ENCODE measurements around the gene CUX1.
"Not testable (repeated sequence)": the region's sequence is repeated elsewhere in the genome, so short reads cannot be mapped to it uniquely, and the experiment has no call there.

CUX1 gene

DNA sequence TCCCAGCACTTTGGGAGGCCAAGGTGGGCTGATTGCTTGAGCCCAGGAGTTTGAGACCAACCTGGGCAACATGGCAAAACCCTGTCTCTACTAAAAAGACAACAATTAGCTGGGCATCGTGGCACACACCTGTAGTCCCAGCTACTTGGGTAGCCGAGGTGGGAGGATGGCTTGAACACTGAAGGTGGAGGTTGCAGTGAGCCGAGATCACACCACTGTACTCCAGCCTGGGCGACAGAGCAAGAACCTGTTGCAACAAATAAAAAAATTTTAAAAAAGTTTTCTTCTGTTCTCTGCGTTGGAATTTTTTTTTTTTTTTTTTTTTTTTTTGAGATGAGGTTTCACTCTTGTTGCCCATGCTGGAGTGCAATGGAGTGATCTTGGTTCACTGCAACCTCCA is 34.9 kb downstream of the CUX1 start:
- ATAC-seq, DNase-seq: not testable (repeated sequence)

DNA sequence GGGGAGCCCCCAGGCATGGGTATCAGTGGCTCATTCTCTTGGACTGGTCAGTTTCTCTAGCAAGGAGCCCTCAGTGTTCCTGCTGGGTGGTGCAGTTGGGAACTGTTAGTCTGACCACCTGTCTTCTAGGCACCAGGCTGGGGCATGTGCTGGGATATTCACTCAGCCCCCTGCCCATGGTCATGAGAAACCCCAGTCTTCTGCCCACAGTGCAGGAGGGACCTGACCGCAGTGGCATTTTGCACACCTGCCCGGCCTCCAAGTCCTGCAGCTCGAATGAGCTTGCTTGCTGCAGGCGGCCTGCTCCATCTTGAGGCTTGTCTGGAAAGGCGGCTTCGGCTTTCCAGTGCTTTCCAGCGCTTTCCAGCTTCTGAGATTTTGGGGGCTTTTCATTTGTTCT is 36.3 kb downstream of the CUX1 start:
- ATAC-seq = no peak
- no peak for DNase-seq

DNA sequence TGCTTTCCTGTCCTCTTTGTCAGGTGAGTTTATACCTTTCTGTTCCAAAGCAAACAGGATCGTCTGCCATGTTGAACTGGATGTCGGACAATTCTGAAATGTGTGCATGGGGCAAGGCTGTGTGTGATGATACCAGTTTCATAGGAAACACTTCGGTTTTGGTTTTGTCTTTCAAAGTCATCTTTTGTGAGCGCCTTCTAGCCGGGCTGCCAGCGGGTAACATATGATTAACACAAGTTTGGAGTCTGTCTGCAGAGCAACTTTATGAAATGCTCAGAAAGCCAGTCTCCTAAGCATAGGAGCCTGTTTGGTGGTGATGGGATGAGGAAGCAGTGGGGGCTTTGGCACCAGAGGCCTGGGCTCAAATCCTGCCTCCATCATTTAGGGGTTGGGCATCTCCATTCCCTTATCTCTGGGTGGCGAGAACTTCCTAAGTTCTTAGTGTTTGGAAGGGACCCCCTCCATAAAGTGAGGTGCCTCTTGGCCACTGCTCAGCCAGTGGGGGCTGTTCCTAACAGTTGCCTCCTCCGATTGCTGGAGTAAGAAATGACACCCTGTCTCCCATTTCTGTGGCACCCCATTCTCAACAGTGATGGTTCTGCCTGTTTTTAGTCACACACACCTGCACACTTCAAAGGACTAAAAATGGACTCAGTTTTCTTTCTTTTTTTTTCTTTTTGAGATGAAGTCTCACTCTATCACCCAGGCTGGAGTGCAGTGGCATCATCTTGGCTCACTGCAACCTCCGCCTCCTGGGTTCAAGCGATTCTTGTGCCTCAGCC is 36.8 kb downstream of the CUX1 start:
- no peak for ATAC-seq
- DNase-seq = no peak

DNA sequence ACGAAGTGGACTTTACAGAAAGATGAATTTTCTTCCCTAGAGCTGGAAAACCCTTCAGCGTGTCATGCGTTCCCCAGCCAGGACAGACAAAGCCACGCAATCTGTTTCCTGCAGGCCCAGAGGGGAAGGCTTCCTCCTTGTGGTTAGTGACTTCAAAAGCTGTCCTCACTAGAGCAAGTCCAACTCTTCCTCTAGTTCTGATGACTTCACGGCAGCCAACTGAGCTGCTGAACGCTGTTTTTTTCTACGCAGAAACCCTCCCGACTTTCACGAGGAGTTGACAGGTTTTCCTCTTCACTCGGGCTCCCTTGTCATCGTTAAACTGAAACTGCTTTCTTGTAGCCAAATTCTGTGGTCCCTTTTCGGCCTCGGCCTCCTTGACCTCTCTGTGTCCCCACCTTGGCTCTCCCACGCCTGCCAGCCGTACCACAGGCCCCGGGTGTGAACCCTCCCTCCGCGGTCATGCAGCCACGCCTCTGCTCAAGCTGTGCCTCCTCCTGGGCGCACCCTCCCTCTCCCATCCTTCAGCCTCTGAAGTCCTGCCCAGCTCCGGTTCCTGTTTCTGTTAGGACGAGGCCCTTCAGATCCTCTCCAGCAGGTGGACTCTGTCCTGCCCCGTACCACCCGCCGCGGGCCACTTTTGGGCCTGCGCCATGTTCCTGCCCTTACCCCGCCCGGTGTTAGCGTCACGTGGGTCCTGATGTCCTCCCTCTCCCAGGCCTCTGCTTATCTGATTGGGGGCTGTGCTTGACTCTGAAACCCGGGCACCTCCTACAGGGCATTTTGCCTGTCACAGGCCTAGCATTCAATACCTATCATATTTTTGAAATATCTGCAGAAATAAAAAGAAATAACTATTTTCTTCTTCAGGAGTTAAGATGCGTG is 39.3 kb downstream of the CUX1 start:
- ATAC-seq (peak; percentile 98), DNase-seq (peak; percentile 85)

DNA sequence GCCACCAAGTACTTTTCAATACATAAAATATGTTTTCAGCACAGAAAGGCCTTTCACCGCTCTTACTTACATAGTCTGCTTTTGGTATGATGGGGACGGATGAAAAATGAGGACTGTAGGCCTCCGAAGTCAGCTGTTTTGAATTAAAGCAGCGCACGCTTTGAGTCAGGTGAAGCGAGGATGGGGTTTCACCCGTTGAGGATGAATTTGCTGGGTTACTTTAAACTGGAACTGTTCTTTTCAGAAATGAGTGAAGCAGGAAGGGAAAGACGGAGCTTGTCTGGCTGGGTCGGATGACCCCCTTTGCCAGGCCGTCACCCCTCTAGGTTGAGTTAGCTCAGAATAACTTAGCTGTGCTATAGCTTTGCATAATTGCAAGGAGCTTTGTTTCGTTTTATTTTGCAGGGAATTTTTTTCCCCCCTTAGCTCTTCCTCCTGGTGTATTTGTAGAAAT is 40.0 kb downstream of the CUX1 start:
- ATAC-seq = no peak
- no peak for DNase-seq

DNA sequence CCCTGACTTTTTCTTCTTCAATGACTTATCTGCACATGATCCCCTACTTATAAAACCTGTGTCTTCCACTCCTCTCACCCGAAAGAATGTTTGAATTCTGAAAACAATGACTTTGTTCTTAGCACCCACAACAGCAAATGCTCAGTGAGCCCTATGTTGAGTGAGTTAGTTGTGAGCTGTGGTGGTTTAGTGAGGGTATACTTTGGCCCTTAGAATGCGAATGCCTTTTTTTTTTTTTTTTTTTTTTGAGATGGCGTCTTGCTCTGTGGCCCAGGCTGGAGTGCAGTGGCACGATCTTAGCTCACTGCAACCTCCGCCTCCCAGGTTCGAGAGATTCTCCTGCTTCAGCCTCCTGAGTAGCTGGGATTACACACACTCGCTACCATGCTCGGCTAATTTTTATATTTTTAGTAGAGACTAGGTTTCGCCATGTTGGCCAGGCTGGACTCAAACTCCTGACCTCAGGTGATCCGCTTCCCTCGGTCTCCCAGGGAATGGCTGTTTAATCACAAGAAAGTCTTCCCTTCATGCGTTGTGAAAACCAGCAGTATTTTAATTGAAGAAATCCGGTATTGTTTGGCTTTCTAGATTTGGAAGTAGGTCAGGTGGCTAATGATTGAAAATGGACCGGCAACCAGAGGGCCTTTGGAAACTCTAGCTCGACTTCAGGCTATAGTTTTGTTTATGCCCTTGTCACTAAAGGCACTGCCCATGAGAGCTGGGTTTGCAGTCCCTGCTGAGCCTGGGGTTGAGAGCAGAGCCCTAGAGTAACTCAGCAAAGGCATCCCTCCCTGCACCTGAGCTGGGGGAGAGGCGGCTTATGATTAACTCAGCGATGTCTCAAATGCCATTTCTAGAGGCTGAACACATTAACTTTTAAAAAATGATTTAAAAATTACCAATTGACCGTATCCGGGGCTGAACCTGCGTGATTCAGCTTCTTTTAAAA is 41.3 kb downstream of the CUX1 start:
- no peak for ATAC-seq
- DNase-seq = no peak

GRCh38 chr7:101859411-101860106 is 42.1 kb downstream of the CUX1 start:
- DNase-seq (no peak), ATAC-seq (no peak)

- DNase-seq (no peak), ATAC-seq (no peak)
Observed at GRCh38 chr7:101860316-101861217, 43.1 kb downstream of the CUX1 start.

GRCh38 chr7:101861218-101861775 is 43.9 kb downstream of the CUX1 start:
- ATAC-seq (no peak), DNase-seq (no peak)

GRCh38 chr7:101862280-101863220 is 45.1 kb downstream of the CUX1 start:
- DNase-seq (no peak), ATAC-seq (no peak)

- no peak for ATAC-seq
- DNase-seq = no peak
Observed at GRCh38 chr7:101863598-101863997, 46.2 kb downstream of the CUX1 start.

DNA sequence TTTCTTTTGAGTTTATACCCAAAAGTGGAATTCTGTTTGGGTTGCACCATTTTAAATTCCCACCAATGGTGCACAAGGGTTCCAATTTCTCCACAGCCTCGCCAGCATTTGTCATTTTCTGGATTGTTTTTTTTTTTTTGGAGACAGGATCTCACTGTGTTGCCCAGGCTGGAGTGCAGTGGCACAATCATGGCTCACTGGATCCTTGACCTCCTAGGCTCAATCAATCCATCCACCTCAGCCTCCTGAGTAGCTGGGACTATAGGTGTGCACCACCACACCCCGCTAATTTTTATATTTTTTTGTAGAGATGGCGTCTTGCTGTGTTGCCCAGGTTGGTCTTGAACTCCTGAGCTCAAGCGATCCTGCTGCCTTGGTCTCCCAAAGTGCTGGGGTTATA is 46.6 kb downstream of the CUX1 start:
- DNase-seq (no peak), ATAC-seq (no peak)

DNA sequence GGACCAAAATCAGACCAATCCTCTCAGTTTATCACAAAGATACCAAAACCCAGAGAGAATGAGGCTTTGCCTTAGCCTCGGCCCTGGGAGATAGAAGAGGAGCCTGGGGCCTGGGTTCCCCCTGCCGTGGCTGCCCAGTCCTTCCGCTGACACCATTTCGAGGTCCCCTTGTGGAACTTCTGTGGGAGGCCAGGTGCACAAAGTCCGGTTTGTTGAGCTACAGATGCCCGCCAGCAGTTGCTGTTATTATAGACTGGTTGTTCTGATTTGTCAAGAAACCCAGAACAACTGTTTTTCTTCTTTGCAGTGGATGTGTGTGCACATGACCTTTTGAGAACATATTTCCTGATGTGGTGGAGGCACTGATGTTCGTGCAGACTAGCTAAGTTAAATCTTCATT is 47.6 kb downstream of the CUX1 start:
- no peak for ATAC-seq

GRCh38 chr7:101865455-101865854 is 48.0 kb downstream of the CUX1 start:
- DNase-seq (no peak), ATAC-seq (no peak)

More for the DNA sequence above, 47.6 kb downstream of the CUX1 start:
- no peak for DNase-seq

GRCh38 chr7:101866328-101866727 is 48.9 kb downstream of the CUX1 start:
- DNase-seq (no peak), ATAC-seq (no peak)

DNA sequence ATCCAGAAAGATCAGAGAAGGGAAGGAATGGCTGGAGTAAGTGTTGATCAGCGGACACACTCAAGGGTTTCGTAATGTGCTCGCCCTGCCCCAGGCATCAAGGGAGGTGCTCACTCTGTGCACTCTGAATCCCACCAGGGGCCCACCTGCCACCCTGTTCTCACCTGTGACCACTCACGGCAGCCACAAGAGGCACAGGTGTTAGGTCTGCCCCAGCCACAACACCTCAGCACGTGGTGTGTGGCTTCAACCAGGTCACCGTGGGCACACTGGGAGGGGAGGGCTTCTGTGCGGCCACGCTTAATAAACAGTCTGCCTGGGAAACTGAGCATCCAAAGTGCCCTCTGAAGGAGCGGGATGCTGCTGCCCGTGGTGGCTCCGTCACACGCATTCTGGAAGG is 49.8 kb downstream of the CUX1 start:
- DNase-seq (no peak), ATAC-seq (no peak)

- not testable (repeated sequence) for DNase-seq, ATAC-seq
Observed at GRCh38 chr7:101867681-101868080, 50.3 kb downstream of the CUX1 start.

GRCh38 chr7:101868191-101868950 is 50.9 kb downstream of the CUX1 start:
- DNase-seq (no peak), ATAC-seq (no peak)

All from stimulated activated naive CD8-positive, alpha-beta T cell treated with anti-CD3 and anti-CD28 coated beads, Interleukin-15, Interleukin-2, amounts not matched to agents 100 U/mL and 50 U/mL, for 24 hours (primary cell).